Measurements from ENCODE around the gene HMGB2. TPM values are rescaled to one million over a fixed set of nuclear protein-coding genes. Genes with fewer than 3 reads are reported as not detected.

HMGB2 gene
- total and polyA plus RNA-seq, 2 donors (not counting 3 experiments of a cell fraction or from before 2014, with no cell fraction given) = 45.9 to 233 TPM

GRCh38 chr4:173347467-173347866, 13.3 kb upstream of the HMGB2 start:
- Histone ChIP-seq H3K4me2 (ENCODE audit: insufficient read depth, low read length) (no peak overlapping the region), H3K36me3 (ENCODE audit: control insufficient read depth in 2 of 2, extremely low read depth in 1 of 2, insufficient read depth in 2 of 2, low read length in 2 of 2) (no peaks in the 10 kb centered on the region), H3K27ac (ENCODE audit: insufficient read depth, low read depth, low read length) (no peak overlapping the region), H3K79me2 (ENCODE audit: control insufficient read depth, insufficient read depth, low read length) (no peaks in the 10 kb centered on the region), H3K9me3 (replicated peaks; ENCODE audit: control insufficient read depth, insufficient read depth, low read length) (no peaks in the 10 kb centered on the region), H3K9me1 (replicated peaks; ENCODE audit: control insufficient read depth, extremely low read depth, insufficient read depth, low read length) (no peaks in the 10 kb centered on the region), H3K27me3 (ENCODE audit: control insufficient read depth in 2 of 2, insufficient read depth in 2 of 2, low read length in 2 of 2) (no peaks in the 10 kb centered on the region), H3K9ac (replicated peaks; ENCODE audit: extremely low read depth, insufficient read depth, low read length) (no peak overlapping the region), H3K4me1 (ENCODE audit: control insufficient read depth, extremely low read depth, insufficient read depth, low read length) (peaks cover 2% of the 10 kb centered on the region), H3K4me3 (replicated peaks in 1 of 3; ENCODE audit: insufficient read depth in 1 of 3, low read depth in 1 of 3, low read length in 3 of 3) (no peak overlapping the region), H2AFZ (ENCODE audit: low read depth, low read length) (no peak overlapping the region), H4K20me1 (replicated peaks; ENCODE audit: control insufficient read depth, extremely low read depth, insufficient read depth, low read length) (no peaks in the 10 kb centered on the region)
- dilution Hi-C loops (cut with MboI; ENCODE audit: extremely low pct_ligation_motif_present, low sequenced_read_pairs) (no loop called here), intact Hi-C loops (cut with micrococcal nuclease) (no loop called here)
- DNase-seq (ENCODE audit: low read depth, low spot score) = no peak
- no TSS peak for BruUV-seq (replicated peaks)
- FAIRE-seq = no peak
- ChIA-PET CTCF (interaction anchor here (0.7 to 2.5 kb wide), 5 partner anchors 9 to 73 kb away, joined by 3 to 7 read pairs (median 3); no protein-coding TSS in a partner anchor), POLR2A (no interaction called here)
- no peak for TF ChIP-seq POLR2A (IDR thresholded peaks at IDR 0.05; ENCODE audit: low read depth, low read length)
- TF ChIP-seq POLR2AphosphoS5 (IDR thresholded peaks at IDR 0.05; ENCODE audit: insufficient read depth, low read depth, low read length) = no peak
- no peak for TF ChIP-seq MYC (IDR thresholded peaks at IDR 0.05; ENCODE audit: low read depth, low read length)
- TF ChIP-seq JUN (IDR thresholded peaks at IDR 0.05; ENCODE audit: borderline replicate concordance, insufficient read depth, insufficient read length, low read depth) = no peak
- TF ChIP-seq EZH2 (IDR thresholded peaks at IDR 0.05; ENCODE audit: borderline replicate concordance, low read depth, low read length, severe bottlenecking) = no peak
- TF ChIP-seq FOS (IDR thresholded peaks at IDR 0.05; ENCODE audit: borderline replicate concordance, insufficient read depth, low read length) = no peak
- TF ChIP-seq, protein P1, sequence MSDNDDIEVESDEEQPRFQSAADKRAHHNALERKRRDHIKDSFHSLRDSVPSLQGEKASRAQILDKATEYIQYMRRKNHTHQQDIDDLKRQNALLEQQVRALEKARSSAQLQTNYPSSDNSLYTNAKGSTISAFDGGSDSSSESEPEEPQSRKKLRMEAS (IDR thresholded peaks at IDR 0.05; ENCODE audit: insufficient read depth, insufficient read length) = no peak
- TF ChIP-seq, protein P2, sequence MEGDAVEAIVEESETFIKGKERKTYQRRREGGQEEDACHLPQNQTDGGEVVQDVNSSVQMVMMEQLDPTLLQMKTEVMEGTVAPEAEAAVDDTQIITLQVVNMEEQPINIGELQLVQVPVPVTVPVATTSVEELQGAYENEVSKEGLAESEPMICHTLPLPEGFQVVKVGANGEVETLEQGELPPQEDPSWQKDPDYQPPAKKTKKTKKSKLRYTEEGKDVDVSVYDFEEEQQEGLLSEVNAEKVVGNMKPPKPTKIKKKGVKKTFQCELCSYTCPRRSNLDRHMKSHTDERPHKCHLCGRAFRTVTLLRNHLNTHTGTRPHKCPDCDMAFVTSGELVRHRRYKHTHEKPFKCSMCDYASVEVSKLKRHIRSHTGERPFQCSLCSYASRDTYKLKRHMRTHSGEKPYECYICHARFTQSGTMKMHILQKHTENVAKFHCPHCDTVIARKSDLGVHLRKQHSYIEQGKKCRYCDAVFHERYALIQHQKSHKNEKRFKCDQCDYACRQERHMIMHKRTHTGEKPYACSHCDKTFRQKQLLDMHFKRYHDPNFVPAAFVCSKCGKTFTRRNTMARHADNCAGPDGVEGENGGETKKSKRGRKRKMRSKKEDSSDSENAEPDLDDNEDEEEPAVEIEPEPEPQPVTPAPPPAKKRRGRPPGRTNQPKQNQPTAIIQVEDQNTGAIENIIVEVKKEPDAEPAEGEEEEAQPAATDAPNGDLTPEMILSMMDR (IDR thresholded peaks at IDR 0.05; ENCODE audit: extremely low read depth in 1 of 2, insufficient read depth in 1 of 2, low read depth in 1 of 2, low read length in 2 of 2) = no peak
- TF ChIP-seq GATA2 (IDR thresholded peaks at IDR 0.05; ENCODE audit: insufficient read depth, insufficient read length, low read depth, low read length) = no peak

All from endothelial cell of umbilical vein (primary cell).